NK-92 treated with Interleukin-12 subunit alpha and Interleukin-12 subunit beta, amount 100 ng/mL, for 24 hours (cell line): ENCODE data around the gene GET3.
A peak's percentile ranks its signal among the peaks of the same experiment; 100 is the strongest.

ENCODE experiments used
- DNase-seq: peaks from one replicate; lab custom pipeline; 2025; lab: John Stamatoyannopoulos, UW

GET3 gene

GRCh38 chr19:12779162-12779993 lies 42.1 kb downstream of the GET3 start:
- no peak for DNase-seq

- no peak for DNase-seq
These were observed 44.8 kb downstream of the GET3 start for GRCh38 chr19:12782174-12782423.

- DNase-seq: peak; percentile 68
These were observed 45.4 kb downstream of the GET3 start for GRCh38 chr19:12782424-12783290.

DNA sequence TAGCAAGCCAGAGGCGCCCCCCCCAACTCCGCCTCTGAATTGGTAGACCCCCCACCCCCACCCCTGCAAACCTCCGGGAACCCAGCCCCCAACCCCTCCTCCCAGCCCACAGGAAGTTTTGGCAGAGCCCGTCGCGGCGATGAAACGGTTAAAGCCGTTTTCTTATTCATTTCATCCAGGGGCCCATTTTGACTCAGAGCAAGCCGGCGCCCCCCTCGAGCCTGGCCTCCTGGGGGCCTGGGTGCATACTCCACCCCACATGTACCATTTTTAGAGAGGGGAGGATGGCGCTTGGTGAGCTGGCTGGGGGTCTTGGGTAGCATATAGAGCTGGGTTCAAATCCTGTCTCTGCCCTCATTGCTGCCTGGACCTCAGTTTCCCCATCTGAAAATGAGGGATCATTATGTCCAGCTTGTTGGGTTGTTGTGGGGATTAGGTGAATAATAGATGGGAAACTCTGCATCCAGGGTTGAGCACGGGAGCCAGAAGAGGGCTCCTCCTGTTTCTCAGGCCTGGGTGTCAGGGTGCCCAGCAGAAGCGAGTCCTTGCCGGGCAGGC lies 46.1 kb downstream of the GET3 start:
- no peak for DNase-seq

- no peak for DNase-seq
These were observed 46.6 kb downstream of the GET3 start for GRCh38 chr19:12783849-12784393.

DNA sequence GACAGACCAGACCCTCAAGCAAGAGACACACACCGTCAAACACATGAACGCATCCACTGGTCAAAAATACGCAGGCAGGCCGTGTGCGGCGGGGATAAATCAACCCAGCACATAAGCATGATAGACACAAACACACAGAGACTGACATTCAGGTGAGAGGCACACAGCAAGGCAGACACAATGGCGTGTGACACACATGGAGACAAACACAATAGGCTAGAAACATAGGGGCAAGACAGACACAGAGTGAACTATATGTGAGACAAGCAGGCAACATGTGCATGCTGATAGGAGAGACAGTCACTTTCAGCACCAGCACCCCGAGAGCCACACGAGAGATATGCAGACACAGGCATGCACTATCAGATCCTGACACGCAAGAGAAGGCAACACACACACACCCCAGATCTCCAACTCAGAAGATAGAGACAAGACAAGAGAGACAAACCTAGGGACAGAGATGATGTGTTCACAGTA lies 47.1 kb downstream of the GET3 start:
- no peak for DNase-seq

DNA sequence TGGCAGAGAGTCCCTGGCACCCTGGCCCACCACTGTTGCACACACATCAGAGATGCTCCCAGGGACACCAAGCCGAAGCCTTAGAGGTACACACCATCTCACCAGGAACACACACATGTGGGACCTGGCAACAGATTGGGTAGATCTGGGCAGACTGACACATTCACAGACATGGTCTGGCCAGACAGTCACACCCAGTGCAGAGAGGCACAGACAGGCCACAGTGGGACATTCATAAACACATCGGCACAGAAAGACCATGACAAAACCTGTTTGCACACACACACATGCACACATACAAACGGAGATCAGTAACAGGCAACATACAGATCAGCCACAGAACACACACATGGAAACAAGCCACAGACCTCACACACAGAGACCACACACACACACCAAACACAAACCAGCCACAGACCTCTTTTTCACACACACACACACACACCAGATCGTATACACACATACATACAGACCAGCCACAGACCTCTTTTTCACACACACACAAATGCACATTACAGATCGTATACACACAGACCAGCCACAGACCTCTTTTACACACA lies 47.7 kb downstream of the GET3 start:
- no peak for DNase-seq

DNA sequence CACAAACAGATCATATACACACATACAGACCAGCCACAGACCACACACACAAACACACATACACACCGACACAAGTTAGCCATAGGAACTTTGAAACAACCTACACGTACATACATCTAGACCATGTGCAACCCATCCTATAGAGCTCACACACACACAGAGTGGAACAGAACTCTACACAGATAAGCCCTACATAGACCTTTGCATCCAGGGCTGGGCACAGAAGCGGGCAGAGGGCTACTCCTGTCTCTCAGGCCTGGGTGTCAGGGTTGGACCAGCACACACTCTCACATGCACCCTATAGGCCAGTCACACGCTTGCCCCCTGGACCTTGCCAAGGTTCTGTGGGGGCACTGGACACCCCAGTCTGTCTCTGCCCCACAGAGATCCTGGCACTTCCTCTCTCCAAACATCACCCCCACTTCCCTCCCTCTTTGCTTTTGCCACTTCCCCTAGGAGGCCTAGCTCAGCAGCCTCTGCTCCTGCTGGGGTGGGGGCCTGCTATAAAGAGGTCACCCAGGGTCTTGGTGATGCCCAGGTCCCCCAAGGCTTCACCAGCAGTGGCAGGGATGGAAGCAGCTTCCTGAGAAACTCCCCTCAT lies 48.2 kb downstream of the GET3 start:
- no peak for DNase-seq

GRCh38 chr19:12786141-12786870 lies 49.0 kb downstream of the GET3 start:
- DNase-seq: no peak

- no peak for DNase-seq
These were observed 49.7 kb downstream of the GET3 start for GRCh38 chr19:12786952-12787351.

DNA sequence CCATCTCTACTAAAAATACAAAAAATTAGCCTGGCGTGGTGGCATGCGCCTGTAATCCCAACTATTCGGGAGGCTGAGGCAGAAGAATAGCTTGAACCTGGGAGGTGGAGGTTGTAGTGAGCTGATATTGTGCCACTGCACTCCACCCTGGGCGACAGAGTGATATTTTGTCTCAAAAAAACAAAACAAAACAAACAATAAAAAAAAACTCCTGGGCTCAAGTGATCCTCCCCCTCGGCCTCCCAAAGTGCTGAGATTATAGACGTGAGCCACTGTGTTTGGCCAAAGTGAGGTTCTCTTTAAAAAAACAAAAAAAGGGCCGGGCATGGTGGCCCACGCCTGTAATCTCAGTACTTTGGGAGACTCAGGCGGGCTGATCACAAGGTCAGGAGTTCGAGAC lies 50.2 kb downstream of the GET3 start:
- DNase-seq: no peak

- DNase-seq: no peak
These were observed 50.9 kb downstream of the GET3 start for GRCh38 chr19:12788042-12788681.

DNA sequence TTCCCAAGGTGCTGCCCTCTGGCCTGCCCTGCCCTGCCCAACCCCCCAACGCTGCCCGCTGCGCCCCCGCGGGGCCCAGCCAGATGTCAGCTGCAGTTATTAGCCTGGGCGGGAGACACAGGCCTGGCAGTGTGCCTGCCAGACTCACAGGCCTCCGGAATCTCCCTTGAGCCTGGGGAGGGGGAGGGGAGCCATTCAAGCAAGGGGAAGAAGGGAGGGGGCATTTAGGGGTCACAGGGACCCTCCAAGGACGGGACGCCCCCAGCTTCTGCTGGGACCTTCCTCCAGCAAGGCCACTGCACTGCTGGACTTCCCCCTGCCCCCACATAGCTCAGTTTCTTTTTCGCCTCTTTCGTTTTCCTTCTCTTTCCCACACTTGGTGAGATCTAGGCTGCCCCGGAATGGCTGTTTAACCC lies 51.4 kb downstream of the GET3 start:
- no peak for DNase-seq

- no peak for DNase-seq
These were observed 52.0 kb downstream of the GET3 start for GRCh38 chr19:12789098-12789903.

GRCh38 chr19:12789904-12790619 lies 52.8 kb downstream of the GET3 start:
- DNase-seq: peak; percentile 97

GRCh38 chr19:12790628-12791344 lies 53.5 kb downstream of the GET3 start:
- no peak for DNase-seq

- DNase-seq: peak; percentile 94
These were observed 54.2 kb downstream of the GET3 start, which contains the start of gene JUNB for GRCh38 chr19:12791345-12792050. Gene JUNB, plus strand, starts transcription at chr19:12791486. Its CDS starts 286 bp downstream, at chr19:12791772.
